ENCODE data around the gene RAB40C.

Gene RAB40C

DNA sequence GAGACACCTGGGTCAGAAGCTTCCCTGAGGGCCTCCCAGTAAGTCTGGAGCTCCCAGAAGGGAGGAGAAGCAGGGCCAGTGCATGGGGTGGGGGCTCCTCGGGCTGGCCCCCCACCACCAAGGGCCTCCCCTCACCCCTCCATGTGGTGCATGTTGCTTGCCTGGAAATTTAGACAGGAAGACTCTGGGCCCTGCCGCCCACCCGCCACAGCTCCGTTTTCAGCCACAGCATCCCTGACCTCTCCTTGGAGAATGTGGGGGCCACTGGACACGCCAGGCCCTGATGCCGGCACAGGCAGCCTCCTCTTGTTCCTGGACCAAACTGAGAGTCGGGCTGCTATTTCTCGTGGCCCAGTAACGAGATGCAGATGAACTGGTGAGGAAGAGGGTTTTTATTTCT is 49.0 kb downstream of the RAB40C start:
- no peak for TF ChIP-seq ZFX (IDR thresholded peaks at IDR 0.05; ENCODE audit: borderline replicate concordance)
- no peak for TF ChIP-seq CTCF (IDR thresholded peaks at IDR 0.05)
- H3K27ac ChIP-seq, result peak overlapping the region; percentile 96

DNA sequence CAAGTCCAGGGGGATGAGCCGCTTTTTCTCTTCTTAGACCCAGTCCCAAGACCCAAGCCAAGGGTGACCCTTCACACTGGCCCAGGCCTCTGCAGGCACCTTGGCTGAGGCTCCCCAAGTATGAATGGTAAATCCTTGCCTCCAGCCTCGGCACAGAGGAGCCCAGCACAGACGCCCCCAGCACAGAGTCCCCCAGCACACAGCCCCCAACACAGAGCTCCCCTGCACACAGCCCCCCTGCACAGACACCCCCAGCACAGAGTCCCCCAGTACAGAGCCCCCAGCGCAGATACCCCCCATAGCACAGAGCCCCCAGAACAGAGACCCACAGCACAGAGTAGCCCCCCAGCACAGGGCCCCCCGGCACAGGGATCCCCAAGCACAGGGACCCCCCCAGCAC is 50.7 kb downstream of the RAB40C start:
- peak overlapping the region; percentile 96 for H3K27ac ChIP-seq
- TF ChIP-seq ZFX (IDR thresholded peaks at IDR 0.05; ENCODE audit: borderline replicate concordance) (no peak), CTCF (IDR thresholded peaks at IDR 0.05) (no peak)

DNA sequence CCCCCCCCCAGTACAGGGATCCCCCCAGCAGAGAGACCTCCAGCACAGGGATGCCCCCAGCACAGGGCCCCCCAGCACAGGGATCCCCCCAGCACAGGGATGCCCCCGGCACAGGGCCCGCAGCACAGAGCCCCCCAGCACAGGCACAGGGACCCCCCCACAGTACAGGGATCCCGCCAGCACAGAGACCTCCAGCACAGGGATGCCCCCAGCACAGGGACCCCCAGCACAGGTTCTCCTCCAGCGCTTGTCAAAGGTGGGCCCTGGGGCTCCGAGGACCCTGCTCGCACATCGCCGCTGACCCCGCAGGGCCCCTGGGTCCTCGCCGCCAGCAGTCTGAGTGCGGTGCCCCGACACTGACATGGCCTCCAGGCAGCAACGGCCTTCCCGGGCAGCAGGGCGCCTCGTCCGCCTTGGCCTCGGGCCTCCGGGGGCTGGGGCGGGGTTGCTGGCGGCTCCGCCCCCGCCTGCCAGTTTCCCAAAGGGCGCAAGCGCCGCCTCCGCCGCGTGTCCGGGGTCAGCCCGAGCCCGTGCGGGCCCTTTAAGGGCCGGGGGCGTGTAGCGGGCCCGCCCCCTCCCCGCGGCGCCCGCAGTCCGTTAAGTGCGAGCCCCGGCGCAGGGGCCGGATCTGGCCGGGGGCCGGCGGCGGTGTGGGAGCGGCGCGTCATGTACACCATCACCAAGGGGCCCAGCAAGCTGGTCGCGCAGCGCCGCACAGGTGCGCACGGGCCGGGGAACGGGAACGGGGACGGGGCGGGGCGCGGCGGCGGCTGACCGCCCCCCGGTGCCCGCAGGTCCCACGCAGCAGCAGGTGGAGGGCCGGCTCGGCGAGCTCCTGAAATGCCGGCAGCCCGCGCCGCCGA is 51.7 kb downstream of the RAB40C start, which contains the start of gene MCRIP2:
Gene MCRIP2 (plus strand): TSS at position 503 of the 863 bp plus-strand sequence. CDS start 164 bp downstream, at position 667.
- peak within 1 kb of the TSS; percentile 96 for H3K27ac ChIP-seq
- TF ChIP-seq ZFX (IDR thresholded peaks at IDR 0.05; ENCODE audit: borderline replicate concordance) (no peak), CTCF (IDR thresholded peaks at IDR 0.05) (no peak)

GRCh38 chr16:642189-643049 is 52.6 kb downstream of the RAB40C start:
- no peak for TF ChIP-seq ZFX (IDR thresholded peaks at IDR 0.05; ENCODE audit: borderline replicate concordance)
- TF ChIP-seq CTCF (IDR thresholded peaks at IDR 0.05), result no peak
- peak overlapping the region; percentile 96 for H3K27ac ChIP-seq

- H3K27ac ChIP-seq, result peak overlapping the region; percentile 96
Measured at GRCh38 chr16:643050-643368, 53.1 kb downstream of the RAB40C start.

GRCh38 chr16:644556-644955 is 54.7 kb downstream of the RAB40C start:
- TF ChIP-seq CTCF (IDR thresholded peaks at IDR 0.05), result no peak
- peak overlapping the region; percentile 96 for H3K27ac ChIP-seq

More at GRCh38 chr16:643050-643368, 53.1 kb downstream of the RAB40C start:
- TF ChIP-seq CTCF (IDR thresholded peaks at IDR 0.05) (no peak), ZFX (IDR thresholded peaks at IDR 0.05; ENCODE audit: borderline replicate concordance) (no peak)

Measured in 22Rv1 (cell line).